Neural cell (in vitro differentiated cells): Measurements from ENCODE around the gene COL13A1.

ENCODE experiments used
- EZH2 ChIP-seq: fragments of 200-600, 300-800 bp; shearing (Covaris generic), sonication (generic); IDR thresholded peaks from 2 replicates; pipeline ENCODE4 v1.6.1; 2014; ENCODE audit warnings: antibody characterized with exemption, low read length, borderline replicate concordance, mild to moderate bottlenecking; ENCODE audit not compliant: insufficient read depth, poor library complexity, severe bottlenecking
- TF ChIP-seq, protein P1 (sequence below): fragments of 450-650 bp; IDR thresholded peaks from 2 replicates; pipeline ENCODE4 v1.5.1; 2014; ENCODE audit warnings: antibody characterized with exemption, mild to moderate bottlenecking, moderate library complexity; ENCODE audit not compliant: poor library complexity, severe bottlenecking
- TF ChIP-seq, protein P2 (sequence below): IDR thresholded peaks from 2 replicates; pipeline ENCODE4 v1.6.1; 2012; ENCODE audit warnings: borderline replicate concordance

DNA sequence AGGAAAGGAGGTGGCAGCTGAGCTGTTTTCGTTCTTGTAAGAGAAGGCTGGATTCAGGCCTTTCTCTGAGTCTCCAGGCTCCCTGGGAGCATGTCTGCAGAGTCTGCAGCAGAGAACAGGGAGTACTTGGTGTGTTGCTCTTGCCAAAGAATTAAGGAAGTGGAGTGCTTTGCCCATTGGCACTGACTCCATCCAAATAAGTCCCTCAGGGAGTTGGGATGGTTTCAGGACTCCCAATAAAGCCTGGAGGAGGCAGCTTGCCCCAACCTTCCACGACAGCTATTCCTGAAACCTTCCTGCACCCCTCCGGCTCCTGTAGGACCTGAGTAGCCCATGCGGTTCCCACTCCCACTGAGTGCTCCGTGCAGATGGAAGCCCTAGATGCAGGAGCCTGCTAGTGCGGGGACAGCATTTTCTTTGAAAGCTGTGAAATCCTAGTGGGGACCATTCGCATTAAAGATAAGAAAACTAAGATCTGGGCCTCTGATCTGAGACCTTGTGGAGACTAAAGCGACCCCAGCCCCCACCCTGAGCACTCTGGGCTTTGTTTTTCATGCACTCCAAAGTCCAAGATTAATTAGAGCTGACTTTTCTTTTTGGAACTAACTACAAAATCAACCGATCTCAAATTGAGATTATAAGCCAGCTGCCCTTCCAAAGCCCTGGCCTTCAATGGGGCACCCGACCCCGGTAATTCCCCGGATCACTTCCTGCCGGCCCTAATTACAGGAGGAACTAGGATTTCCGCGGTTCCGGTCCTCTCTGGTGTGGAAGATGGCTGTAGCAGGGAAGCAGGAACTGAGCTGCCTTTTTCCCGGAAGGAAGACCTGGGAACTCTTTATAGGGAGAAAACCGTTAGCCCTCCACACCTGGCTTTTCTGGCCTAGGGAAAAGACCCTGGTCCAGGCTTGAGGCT lies 110.2 kb downstream of the COL13A1 start:
- no peak for TF ChIP-seq EZH2
- TF ChIP-seq, protein P1, sequence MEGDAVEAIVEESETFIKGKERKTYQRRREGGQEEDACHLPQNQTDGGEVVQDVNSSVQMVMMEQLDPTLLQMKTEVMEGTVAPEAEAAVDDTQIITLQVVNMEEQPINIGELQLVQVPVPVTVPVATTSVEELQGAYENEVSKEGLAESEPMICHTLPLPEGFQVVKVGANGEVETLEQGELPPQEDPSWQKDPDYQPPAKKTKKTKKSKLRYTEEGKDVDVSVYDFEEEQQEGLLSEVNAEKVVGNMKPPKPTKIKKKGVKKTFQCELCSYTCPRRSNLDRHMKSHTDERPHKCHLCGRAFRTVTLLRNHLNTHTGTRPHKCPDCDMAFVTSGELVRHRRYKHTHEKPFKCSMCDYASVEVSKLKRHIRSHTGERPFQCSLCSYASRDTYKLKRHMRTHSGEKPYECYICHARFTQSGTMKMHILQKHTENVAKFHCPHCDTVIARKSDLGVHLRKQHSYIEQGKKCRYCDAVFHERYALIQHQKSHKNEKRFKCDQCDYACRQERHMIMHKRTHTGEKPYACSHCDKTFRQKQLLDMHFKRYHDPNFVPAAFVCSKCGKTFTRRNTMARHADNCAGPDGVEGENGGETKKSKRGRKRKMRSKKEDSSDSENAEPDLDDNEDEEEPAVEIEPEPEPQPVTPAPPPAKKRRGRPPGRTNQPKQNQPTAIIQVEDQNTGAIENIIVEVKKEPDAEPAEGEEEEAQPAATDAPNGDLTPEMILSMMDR, result no peak
- TF ChIP-seq, protein P2, sequence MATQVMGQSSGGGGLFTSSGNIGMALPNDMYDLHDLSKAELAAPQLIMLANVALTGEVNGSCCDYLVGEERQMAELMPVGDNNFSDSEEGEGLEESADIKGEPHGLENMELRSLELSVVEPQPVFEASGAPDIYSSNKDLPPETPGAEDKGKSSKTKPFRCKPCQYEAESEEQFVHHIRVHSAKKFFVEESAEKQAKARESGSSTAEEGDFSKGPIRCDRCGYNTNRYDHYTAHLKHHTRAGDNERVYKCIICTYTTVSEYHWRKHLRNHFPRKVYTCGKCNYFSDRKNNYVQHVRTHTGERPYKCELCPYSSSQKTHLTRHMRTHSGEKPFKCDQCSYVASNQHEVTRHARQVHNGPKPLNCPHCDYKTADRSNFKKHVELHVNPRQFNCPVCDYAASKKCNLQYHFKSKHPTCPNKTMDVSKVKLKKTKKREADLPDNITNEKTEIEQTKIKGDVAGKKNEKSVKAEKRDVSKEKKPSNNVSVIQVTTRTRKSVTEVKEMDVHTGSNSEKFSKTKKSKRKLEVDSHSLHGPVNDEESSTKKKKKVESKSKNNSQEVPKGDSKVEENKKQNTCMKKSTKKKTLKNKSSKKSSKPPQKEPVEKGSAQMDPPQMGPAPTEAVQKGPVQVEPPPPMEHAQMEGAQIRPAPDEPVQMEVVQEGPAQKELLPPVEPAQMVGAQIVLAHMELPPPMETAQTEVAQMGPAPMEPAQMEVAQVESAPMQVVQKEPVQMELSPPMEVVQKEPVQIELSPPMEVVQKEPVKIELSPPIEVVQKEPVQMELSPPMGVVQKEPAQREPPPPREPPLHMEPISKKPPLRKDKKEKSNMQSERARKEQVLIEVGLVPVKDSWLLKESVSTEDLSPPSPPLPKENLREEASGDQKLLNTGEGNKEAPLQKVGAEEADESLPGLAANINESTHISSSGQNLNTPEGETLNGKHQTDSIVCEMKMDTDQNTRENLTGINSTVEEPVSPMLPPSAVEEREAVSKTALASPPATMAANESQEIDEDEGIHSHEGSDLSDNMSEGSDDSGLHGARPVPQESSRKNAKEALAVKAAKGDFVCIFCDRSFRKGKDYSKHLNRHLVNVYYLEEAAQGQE, result no peak
